Effector memory CD4-positive, alpha-beta T cell (primary cell): ENCODE measurements around the gene DPP6.

ENCODE experiments used
- DNase-seq, 3 donors: peaks; one replicate each; pipeline ENCODE4 v3.0.0-alpha.2; 2020
- H3K27ac ChIP-seq: 2 replicates; pipeline ENCODE4 v1.7.0; 2013; ENCODE audit warnings: mild to moderate bottlenecking, low read length, moderate library complexity; ENCODE audit not compliant: insufficient read depth, poor library complexity, severe bottlenecking
- H3K27me3 ChIP-seq: replicated peaks from 2 replicates; pipeline ENCODE4 v1.7.0; 2013; ENCODE audit warnings: mild to moderate bottlenecking, low read length; ENCODE audit not compliant: insufficient read depth, control insufficient read depth, poor library complexity, severe bottlenecking
- H3K36me3 ChIP-seq: 2 replicates; pipeline ENCODE4 v1.7.0; 2013; ENCODE audit warnings: mild to moderate bottlenecking, low read length, moderate library complexity; ENCODE audit not compliant: control insufficient read depth, insufficient read depth
- H3K4me1 ChIP-seq: 2 replicates; pipeline ENCODE4 v1.7.0; 2013; ENCODE audit warnings: low read length, mild to moderate bottlenecking; ENCODE audit not compliant: control insufficient read depth, insufficient read depth, poor library complexity, severe bottlenecking
- H3K4me3 ChIP-seq: 2 replicates; pipeline ENCODE4 v1.7.0; 2013; ENCODE audit warnings: low read length, low read depth, mild to moderate bottlenecking; ENCODE audit not compliant: insufficient read depth, poor library complexity, severe bottlenecking
- H3K9me3 ChIP-seq: 2 replicates; pipeline ENCODE4 v1.7.0; 2013; ENCODE audit warnings: mild to moderate bottlenecking, low read length, moderate library complexity; ENCODE audit not compliant: control insufficient read depth

DPP6 gene

DNA sequence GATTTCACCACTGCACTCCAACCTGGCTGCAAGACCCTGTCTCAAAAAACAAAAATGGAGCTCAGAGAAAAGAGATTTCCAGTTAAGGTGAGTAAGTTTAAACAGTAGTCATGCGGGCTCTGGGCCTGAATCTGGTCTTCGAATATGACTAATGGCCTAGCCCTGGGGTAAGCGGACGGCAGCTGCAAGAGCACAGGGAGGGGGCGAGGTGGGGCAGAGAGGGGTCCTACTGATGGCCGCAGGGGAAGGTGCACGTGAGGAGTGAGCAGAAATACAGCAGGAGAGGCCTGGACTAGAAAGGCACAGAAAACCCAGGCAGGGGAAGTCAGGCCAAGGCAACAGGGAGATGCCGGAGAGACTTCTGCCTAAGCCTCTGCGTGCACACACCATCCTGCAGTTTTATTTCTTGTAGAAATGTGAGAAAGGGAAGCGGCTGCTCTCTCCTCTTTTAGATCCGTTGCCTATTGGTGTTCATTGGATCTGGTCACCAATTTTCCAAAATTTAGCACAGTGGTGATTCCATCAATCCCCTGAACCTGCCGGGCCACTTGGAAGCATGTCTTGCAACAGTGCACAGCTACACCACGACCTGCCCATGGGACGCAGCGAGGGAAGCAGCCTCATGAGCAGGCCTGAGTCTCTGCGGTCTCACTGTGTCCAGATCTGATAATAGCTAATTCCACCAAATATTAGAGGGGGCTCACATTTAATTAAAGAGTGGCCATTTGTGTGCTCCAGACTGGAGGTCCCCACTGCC lies 811.7 kb downstream of the DPP6 start:
- Histone ChIP-seq H3K36me3 (no peaks in the 10 kb centered on the region), H3K4me1 (no peaks in the 10 kb centered on the region), H3K9me3 (no peaks in the 10 kb centered on the region), H3K27me3 (no peaks in the 10 kb centered on the region), H3K27ac (no peak overlapping the region), H3K4me3 (no peak overlapping the region)
- no peak for DNase-seq

DNA sequence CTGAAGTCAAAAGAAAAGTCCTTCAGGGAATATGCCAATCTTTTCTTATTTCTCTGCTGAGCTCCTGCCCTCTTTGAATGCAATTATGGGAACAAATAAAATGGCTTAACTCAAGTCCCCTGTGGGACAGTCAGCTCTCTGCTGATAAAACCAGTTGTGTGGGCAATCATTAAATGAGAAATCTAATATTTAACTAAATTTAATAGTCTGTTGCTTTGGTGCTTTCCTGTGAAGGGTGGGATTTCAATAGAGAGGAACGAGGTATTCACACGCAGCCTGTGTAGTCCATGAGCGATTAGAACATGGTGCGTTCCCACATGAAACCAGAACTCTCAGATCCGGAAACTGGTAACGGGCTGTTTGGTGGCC lies 812.3 kb downstream of the DPP6 start:
- no peak for DNase-seq
- H3K36me3 ChIP-seq, result no peaks in the 10 kb centered on the region
- no peak overlapping the region for H3K27ac ChIP-seq
- no peaks in the 10 kb centered on the region for H3K9me3 ChIP-seq
- H3K4me3 ChIP-seq, result no peak overlapping the region
- H3K27me3 ChIP-seq, result no peaks in the 10 kb centered on the region
- H3K4me1 ChIP-seq, result no peaks in the 10 kb centered on the region

DNA sequence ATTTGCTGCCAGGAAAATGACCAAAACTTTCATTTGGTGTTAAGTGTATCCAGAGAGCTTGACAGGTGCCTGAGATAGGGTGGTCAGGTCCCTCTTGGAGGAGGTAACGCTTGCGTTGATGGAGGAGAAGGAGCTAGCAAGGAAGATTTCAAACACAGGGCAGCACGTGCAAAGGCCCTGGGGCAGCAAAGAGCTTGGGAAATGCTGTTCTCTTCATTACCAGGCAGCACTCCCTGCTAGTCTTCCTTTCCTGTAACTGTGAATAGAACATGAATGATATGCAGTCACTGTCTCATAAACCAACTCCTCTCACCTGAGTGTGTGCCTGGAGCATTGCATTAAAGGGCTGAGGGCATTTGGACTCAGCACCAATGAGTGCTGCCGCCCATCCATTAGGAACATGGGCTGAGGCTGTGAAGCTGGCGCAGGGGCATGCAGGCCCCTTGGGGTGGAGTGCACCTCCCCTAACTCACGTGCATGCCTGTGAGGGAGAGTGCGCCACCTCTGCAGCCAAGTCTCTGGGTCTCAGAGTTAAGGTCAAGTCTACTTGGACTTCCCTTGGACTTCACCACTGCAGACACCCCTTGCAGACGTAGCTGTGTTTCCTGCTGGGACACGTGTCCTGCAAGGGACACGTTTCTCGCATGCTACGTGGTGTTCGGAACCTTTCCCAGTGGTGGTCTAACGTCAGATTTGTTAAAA lies 813.9 kb downstream of the DPP6 start:
- Histone ChIP-seq H3K4me3 (no peak overlapping the region), H3K36me3 (no peaks in the 10 kb centered on the region), H3K4me1 (no peaks in the 10 kb centered on the region), H3K9me3 (no peaks in the 10 kb centered on the region), H3K27me3 (no peaks in the 10 kb centered on the region), H3K27ac (no peak overlapping the region)
- no peak for DNase-seq

DNA sequence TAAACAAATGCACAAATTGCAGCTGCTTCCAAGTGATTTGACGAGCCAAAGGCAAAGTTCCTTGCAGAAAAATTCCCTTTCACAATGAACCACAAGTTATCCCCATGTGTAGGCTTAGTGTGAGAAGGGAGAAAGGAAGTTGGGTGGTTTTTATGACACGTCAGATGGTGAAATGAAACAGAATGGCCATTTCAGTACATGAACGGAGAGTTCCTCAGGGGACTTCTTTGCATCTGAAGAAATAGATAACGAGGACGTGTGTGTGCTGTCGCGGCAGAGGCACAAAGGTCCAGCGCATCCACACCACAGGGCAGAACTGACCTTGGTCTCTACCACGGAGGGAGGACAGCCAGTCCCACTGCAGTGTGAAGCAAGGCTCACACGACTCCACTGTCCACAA lies 814.9 kb downstream of the DPP6 start:
- Histone ChIP-seq H3K36me3 (no peaks in the 10 kb centered on the region), H3K27me3 (no peaks in the 10 kb centered on the region), H3K4me3 (no peak overlapping the region), H3K4me1 (no peaks in the 10 kb centered on the region), H3K9me3 (no peaks in the 10 kb centered on the region), H3K27ac (no peak overlapping the region)
- DNase-seq, result no peak

DNA sequence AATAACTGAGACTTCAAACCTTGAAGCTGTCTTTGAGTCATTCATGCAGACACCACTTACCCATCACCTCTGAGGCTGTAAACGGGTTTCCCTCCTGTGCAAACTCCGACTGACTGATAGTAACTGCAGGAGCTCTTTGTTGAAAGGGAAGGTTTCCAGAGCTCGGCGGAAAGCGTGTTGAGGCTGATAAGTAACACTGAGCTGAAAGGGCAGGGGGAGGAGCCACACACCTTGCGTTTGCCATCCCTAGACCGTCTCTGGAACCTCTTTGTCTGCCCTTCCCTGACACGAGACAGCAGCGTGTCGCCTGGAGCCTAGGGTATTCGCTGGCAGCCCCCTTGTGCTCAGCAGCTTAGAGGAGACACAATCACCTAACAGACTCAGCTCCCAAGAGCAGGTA lies 816.7 kb downstream of the DPP6 start:
- H3K4me1 ChIP-seq, result no peaks in the 10 kb centered on the region
- no peak overlapping the region for H3K27ac ChIP-seq
- H3K36me3 ChIP-seq, result no peaks in the 10 kb centered on the region
- H3K9me3 ChIP-seq, result no peaks in the 10 kb centered on the region
- H3K4me3 ChIP-seq, result no peak overlapping the region
- H3K27me3 ChIP-seq, result no peaks in the 10 kb centered on the region
- no peak for DNase-seq

DNA sequence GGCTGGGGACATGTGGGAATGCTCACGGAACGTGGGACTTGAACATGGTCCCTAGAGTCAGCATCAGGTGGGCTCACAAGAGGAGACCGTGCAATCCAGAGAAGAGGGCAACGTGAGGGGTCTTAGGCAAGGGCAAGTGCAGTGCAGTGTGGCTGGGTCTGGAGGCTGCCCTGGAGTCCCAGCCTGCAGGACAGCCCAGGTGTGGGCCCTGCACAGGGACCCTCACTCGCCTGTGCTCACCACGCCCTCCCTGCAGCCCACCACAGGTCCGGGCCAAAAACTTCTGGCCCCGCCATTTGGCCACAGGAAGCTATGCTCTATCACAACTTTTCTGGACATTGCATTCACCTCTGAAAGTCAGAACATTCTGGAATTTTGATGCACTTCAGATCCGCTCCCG lies 817.2 kb downstream of the DPP6 start:
- H3K27me3 ChIP-seq, result no peaks in the 10 kb centered on the region
- no peak overlapping the region for H3K4me3 ChIP-seq
- H3K9me3 ChIP-seq, result no peaks in the 10 kb centered on the region
- H3K27ac ChIP-seq, result no peak overlapping the region
- H3K4me1 ChIP-seq, result no peaks in the 10 kb centered on the region
- no peak for DNase-seq
- H3K36me3 ChIP-seq, result no peaks in the 10 kb centered on the region

DNA sequence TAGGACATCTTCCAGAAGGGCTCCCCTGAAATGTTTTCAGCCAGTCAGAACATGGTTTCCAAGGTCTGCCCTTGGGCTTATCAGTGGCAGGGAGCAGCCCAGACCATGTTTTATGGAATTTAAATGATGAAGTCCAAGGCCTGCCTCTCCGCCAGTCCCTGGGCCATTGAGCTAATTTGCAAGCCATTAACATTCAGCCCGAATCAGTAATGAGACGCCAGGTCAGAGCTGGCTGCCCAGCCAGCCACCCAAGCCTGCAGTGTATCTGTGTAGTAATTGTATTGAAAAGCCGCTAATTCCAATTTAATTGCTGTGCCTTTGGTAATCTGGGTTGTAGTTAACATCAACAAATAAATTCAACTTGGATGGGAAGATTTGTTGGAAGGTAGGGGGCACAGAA lies 819.3 kb downstream of the DPP6 start:
- Histone ChIP-seq H3K4me1 (no peaks in the 10 kb centered on the region), H3K36me3 (no peaks in the 10 kb centered on the region), H3K9me3 (no peaks in the 10 kb centered on the region), H3K27me3 (no peaks in the 10 kb centered on the region), H3K27ac (no peak overlapping the region), H3K4me3 (no peak overlapping the region)
- DNase-seq, result no peak

DNA sequence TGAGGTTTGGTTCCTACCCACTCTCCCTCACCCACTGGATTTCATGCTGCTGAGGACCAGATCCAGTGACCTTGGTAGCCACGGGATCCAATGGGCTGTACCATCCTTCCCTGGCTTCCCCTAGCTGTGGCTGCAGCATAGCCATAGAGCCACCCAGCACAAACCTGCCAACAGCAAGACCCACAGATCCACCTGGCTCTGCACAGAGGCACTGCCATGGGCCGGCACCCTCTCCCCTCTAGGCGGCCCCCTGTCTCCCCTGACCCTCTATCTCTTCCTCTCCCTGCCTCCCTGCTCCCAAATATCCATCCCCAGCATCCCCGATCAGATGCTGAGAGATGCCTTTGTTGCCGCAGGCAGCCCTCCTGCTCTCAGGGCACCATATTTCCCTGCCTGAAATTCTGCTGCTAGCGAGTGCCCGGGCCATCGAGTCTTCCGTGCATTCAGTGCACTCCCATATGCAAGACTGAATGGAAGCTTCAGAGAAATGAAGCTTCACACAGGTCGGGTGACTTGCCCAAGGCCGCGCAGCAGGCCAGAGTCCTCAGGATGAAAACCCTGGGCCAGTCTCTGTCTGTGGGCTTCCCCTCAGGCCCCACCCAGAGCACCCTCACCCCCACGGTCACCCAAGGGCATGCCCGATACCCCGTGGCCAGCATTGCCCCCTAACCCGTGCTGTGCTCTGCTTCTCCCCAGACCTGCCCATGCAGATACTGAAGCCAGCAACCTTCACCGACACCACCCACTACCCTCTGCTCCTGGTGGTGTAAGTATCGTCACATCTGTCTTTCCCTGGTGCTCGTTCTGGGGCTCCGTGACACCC lies 819.9 kb downstream of the DPP6 start:
- H3K27ac ChIP-seq, result no peak overlapping the region
- H3K4me3 ChIP-seq, result no peak overlapping the region
- H3K27me3 ChIP-seq, result no peaks in the 10 kb centered on the region

DNA sequence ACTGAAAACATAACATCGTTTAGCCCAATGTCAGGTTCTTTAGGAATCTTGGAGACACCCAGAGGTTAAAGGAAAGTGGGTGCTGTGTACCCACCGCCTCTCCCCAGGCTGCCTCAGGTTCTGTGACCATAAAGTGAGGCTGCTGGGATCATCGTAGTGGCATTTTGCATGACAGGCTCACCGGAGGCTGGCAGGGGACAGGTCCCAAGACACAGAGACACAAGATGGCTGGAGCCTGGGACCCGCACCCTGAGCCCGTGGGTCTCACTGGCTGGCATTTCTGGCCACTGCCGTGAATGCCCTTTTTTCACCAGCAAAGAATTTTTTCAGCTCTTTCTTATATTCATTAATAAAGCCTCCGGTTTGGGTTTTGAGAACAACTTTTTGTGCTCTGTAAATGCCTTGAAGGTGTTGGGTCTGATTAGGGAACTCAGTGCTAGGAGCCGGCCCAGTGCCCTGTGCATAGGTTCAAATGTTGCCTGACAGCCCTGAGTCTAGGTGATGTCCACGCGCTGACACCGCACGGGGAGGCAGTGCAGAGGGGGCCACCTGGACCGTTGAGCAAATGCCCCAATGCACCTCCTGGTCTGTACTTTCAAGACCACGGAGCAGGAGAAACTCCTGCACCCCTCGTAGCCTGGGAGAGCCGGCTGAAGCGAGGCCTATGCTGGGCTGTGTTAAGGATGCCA lies 820.8 kb downstream of the DPP6 start:
- H3K36me3 ChIP-seq, result no peaks in the 10 kb centered on the region
- H3K9me3 ChIP-seq, result no peaks in the 10 kb centered on the region
- H3K27ac ChIP-seq, result no peak overlapping the region
- no peak overlapping the region for H3K4me3 ChIP-seq
- peaks cover 3% of the 10 kb centered on the region for H3K27me3 ChIP-seq
- no peak for DNase-seq
- H3K4me1 ChIP-seq, result no peaks in the 10 kb centered on the region

More for the DNA sequence above, 819.9 kb downstream of the DPP6 start:
- no peak for DNase-seq
- no peaks in the 10 kb centered on the region for H3K36me3 ChIP-seq
- no peaks in the 10 kb centered on the region for H3K4me1 ChIP-seq
- H3K9me3 ChIP-seq, result no peaks in the 10 kb centered on the region
